HuH-7.5 (cell line): ENCODE results near the gene ATG9A.

Source experiments
- DNase-seq: peaks from one replicate; pipeline ENCODE4 v3.0.0; 2011; ENCODE audit warnings: low spot score

Gene ATG9A

GRCh38 chr2:219221957-219222518 is 7.4 kb downstream of the ATG9A start:
- DNase-seq = no peak

- no peak for DNase-seq
Measured at GRCh38 chr2:219220652-219221402, 8.6 kb downstream of the ATG9A start.

- DNase-seq = no peak
Measured at GRCh38 chr2:219219784-219220532, 9.5 kb downstream of the ATG9A start.

GRCh38 chr2:219218732-219219701 is 10.4 kb downstream of the ATG9A start, which contains the start of gene ABCB6:
ABCB6 (minus strand) TSS chr2:219218958; CDS start chr2:219218673, 285 bp downstream.
- peak; percentile 97 for DNase-seq

- peak; percentile 49 for DNase-seq
Measured at GRCh38 chr2:219218217-219218731, 11.2 kb downstream of the ATG9A start.

- DNase-seq = no peak
Measured at GRCh38 chr2:219216535-219216915, 12.9 kb downstream of the ATG9A start.

- DNase-seq = no peak
Measured at GRCh38 chr2:219215871-219216534, 13.4 kb downstream of the ATG9A start.

GRCh38 chr2:219214786-219215185 is 14.7 kb downstream of the ATG9A start:
- no peak for DNase-seq

- no peak for DNase-seq
Measured at GRCh38 chr2:219214141-219214540, 15.3 kb downstream of the ATG9A start.

GRCh38 chr2:219213486-219214071 is 15.9 kb downstream of the ATG9A start:
- DNase-seq = no peak

GRCh38 chr2:219213026-219213415 is 16.4 kb downstream of the ATG9A start:
- DNase-seq = no peak

GRCh38 chr2:219210886-219211362 is 18.5 kb downstream of the ATG9A start:
- no peak for DNase-seq

GRCh38 chr2:219210196-219210885 is 19.1 kb downstream of the ATG9A start:
- no peak for DNase-seq

- DNase-seq = no peak
Measured at GRCh38 chr2:219209236-219210195, 19.9 kb downstream of the ATG9A start.

- DNase-seq = no peak
Measured at GRCh38 chr2:219207884-219208740, 21.3 kb downstream of the ATG9A start.

GRCh38 chr2:219207134-219207883 is 22.1 kb downstream of the ATG9A start:
- DNase-seq = no peak
